Measurements from ENCODE around the gene RFTN2. TPM values are rescaled to one million over a fixed set of nuclear protein-coding genes. Genes with fewer than 3 reads are reported as not detected.
A peak's percentile ranks its signal among the peaks of the same experiment; 100 is the strongest.

Gene RFTN2
- total and polyA plus RNA-seq, 2 experiments from 2014 or later = 1.6 to 2.2 TPM

DNA sequence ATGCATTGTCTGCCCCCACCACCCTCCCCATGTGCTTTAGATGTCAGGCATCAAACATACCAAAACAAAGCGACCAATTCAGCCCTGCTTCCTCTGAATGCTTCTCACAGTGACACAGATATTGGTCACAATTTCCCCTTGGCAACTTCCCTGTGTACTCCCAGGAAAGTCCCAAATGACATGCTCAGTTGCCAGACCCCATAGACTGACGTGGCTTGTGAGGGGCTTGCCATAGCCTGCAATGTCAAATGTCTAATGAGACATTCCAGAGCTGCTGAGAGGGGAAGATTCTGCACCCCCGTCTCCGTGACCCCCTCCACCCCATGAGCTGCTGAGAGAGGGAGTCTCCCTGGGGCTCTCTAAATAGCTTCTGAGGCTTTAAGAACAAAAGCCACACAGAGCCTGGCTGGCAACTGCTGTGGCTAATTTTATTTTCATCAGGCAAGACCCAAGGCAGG, 47.3 kb downstream of the RFTN2 start:
- in situ Hi-C loops (cut with MboI) = no loop called here
- no peaks in the 10 kb centered on the region for H3K9me2 ChIP-seq (ENCODE audit: insufficient read depth)
- no peaks in the 10 kb centered on the region for H3K79me2 ChIP-seq (ENCODE audit: insufficient read depth)
- peak overlapping the region; percentile 59 for H3K9ac ChIP-seq
- H4K20me1 ChIP-seq (ENCODE audit: insufficient read depth) = no peaks in the 10 kb centered on the region
- H3K9me3 ChIP-seq (ENCODE audit: low read depth) = no peaks in the 10 kb centered on the region
- H2AFZ ChIP-seq = peak overlapping the region; percentile 75
- peaks cover 11% of the 10 kb centered on the region for H3K4me1 ChIP-seq (ENCODE audit: insufficient read depth)
- peaks cover 11% of the 10 kb centered on the region; the same call in 1 of the 2 replicates for H3F3A ChIP-seq (ENCODE audit: insufficient read depth)
- H3K36me3 ChIP-seq (ENCODE audit: low read depth) = no peaks in the 10 kb centered on the region
- peak overlapping the region; percentile 45 for H3K4me2 ChIP-seq (ENCODE audit: unreplicated experiment)
- WGBS, 2 experiments (ENCODE audit: low coverage in 1 of 2, low lambda C conversion rate in 2 of 2, missing lambda C conversion rate in 2 of 2) = 1 to 7% methylated on average over 4 of the region's 4 CpGs
- H3K4me3 ChIP-seq = peak overlapping the region; percentile 26; the same call in 1 of the 2 replicates
- DNase-seq = peak; percentile 66
- peak overlapping the region; percentile 73 for H3K27ac ChIP-seq
- H3K27me3 ChIP-seq (replicated peaks; ENCODE audit: insufficient read depth) = no peaks in the 10 kb centered on the region
- TF ChIP-seq EZH2phosphoT487 (IDR thresholded peaks at IDR 0.05; ENCODE audit: insufficient read depth, low read depth) = no peak
- no peak for TF ChIP-seq EZH2 (IDR thresholded peaks at IDR 0.05; ENCODE audit: insufficient read depth, poor library complexity, severe bottlenecking)

DNA sequence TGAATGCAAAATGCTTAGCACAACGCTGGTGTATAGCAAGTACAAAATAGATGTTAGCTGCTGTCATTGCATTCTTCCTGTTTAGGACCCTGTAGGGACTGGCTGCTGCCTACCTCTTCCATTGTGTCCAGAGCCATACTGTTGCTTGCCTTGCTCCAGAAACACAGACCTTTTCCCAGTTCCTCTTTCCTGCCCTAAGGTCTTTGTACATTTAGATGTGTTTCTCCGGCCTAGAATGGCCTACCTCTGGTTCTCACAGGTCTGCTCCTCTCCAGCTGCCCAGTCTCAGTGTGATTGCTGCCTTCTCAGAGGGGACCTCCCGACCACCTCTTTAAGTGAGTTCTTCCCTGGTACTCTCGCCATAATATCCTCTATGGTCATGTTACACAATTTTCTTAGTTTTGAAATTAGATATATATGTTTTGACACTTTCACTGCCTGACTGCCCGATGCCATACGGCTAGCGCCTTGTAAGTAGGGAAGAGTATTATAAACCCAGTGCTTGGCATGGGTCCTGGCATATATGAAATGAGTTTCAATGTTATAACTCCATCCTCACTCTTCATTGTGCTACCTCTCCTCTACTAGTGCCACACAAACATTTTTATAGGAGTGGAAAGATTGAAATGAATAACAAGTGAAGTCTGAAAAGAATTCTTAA, 48.3 kb downstream of the RFTN2 start:
- Histone ChIP-seq H3K9me2 (ENCODE audit: insufficient read depth) (no peaks in the 10 kb centered on the region), H3K36me3 (ENCODE audit: low read depth) (no peaks in the 10 kb centered on the region), H3K27me3 (replicated peaks; ENCODE audit: insufficient read depth) (no peaks in the 10 kb centered on the region), H3F3A (ENCODE audit: insufficient read depth) (peaks cover 11% of the 10 kb centered on the region; the same call in 1 of the 2 replicates), H3K27ac (no peak overlapping the region), H3K4me3 (no peak overlapping the region), H4K20me1 (ENCODE audit: insufficient read depth) (no peaks in the 10 kb centered on the region), H3K79me2 (ENCODE audit: insufficient read depth) (no peaks in the 10 kb centered on the region), H3K4me1 (ENCODE audit: insufficient read depth) (peaks cover 11% of the 10 kb centered on the region), H2AFZ (no peak overlapping the region), H3K9ac (no peak overlapping the region), H3K4me2 (ENCODE audit: unreplicated experiment) (no peak overlapping the region), H3K9me3 (ENCODE audit: low read depth) (no peaks in the 10 kb centered on the region)
- in situ Hi-C loops (cut with MboI) = no loop called here
- no peak for DNase-seq
- TF ChIP-seq EZH2phosphoT487 (IDR thresholded peaks at IDR 0.05; ENCODE audit: insufficient read depth, low read depth) = no peak
- TF ChIP-seq EZH2 (IDR thresholded peaks at IDR 0.05; ENCODE audit: insufficient read depth, poor library complexity, severe bottlenecking) = no peak
- WGBS, 2 experiments (ENCODE audit: low coverage in 1 of 2, low lambda C conversion rate in 2 of 2, missing lambda C conversion rate in 2 of 2) = 99% methylated on average over 7 of the region's 7 CpGs

- no peaks in the 10 kb centered on the region for H3K27me3 ChIP-seq (replicated peaks; ENCODE audit: insufficient read depth)
- H3K4me3 ChIP-seq = no peak overlapping the region
- no peaks in the 10 kb centered on the region for H3K9me2 ChIP-seq (ENCODE audit: insufficient read depth)
- H3K4me2 ChIP-seq (ENCODE audit: unreplicated experiment) = no peak overlapping the region
- in situ Hi-C loops (cut with MboI) = no loop called here
- no peaks in the 10 kb centered on the region for H3F3A ChIP-seq (ENCODE audit: insufficient read depth)
- H3K9ac ChIP-seq = no peak overlapping the region
- H4K20me1 ChIP-seq (ENCODE audit: insufficient read depth) = no peaks in the 10 kb centered on the region
- no peaks in the 10 kb centered on the region for H3K4me1 ChIP-seq (ENCODE audit: insufficient read depth)
- no peaks in the 10 kb centered on the region for H3K9me3 ChIP-seq (ENCODE audit: low read depth)
- no peak for TF ChIP-seq EZH2 (IDR thresholded peaks at IDR 0.05; ENCODE audit: insufficient read depth, poor library complexity, severe bottlenecking)
- TF ChIP-seq EZH2phosphoT487 (IDR thresholded peaks at IDR 0.05; ENCODE audit: insufficient read depth, low read depth) = no peak
- H3K27ac ChIP-seq = no peak overlapping the region
- H3K79me2 ChIP-seq (ENCODE audit: insufficient read depth) = no peaks in the 10 kb centered on the region
- no peak for DNase-seq
- no peaks in the 10 kb centered on the region for H3K36me3 ChIP-seq (ENCODE audit: low read depth)
- H2AFZ ChIP-seq = no peak overlapping the region
- WGBS, 2 experiments (ENCODE audit: low coverage in 1 of 2, low lambda C conversion rate in 2 of 2, missing lambda C conversion rate in 2 of 2) = 56 to 68% methylated on average over 1 of the region's 1 CpG
Observed at GRCh38 chr2:197620133-197620532, 55.3 kb downstream of the RFTN2 start.

GRCh38 chr2:197615016-197615652, 60.3 kb downstream of the RFTN2 start:
- TF ChIP-seq EZH2 (IDR thresholded peaks at IDR 0.05; ENCODE audit: insufficient read depth, poor library complexity, severe bottlenecking) = no peak
- TF ChIP-seq EZH2phosphoT487 (IDR thresholded peaks at IDR 0.05; ENCODE audit: insufficient read depth, low read depth) = no peak
- Histone ChIP-seq H3K4me1 (ENCODE audit: insufficient read depth) (no peaks in the 10 kb centered on the region), H3K9me3 (ENCODE audit: low read depth) (no peaks in the 10 kb centered on the region), H3F3A (ENCODE audit: insufficient read depth) (no peaks in the 10 kb centered on the region), H3K4me3 (no peak overlapping the region), H4K20me1 (ENCODE audit: insufficient read depth) (no peaks in the 10 kb centered on the region), H3K27me3 (replicated peaks; ENCODE audit: insufficient read depth) (no peaks in the 10 kb centered on the region), H2AFZ (no peak overlapping the region), H3K9me2 (ENCODE audit: insufficient read depth) (peaks cover 6% of the 10 kb centered on the region; the same call in 1 of the 2 replicates), H3K36me3 (ENCODE audit: low read depth) (no peaks in the 10 kb centered on the region), H3K9ac (no peak overlapping the region), H3K79me2 (ENCODE audit: insufficient read depth) (no peaks in the 10 kb centered on the region), H3K27ac (no peak overlapping the region), H3K4me2 (ENCODE audit: unreplicated experiment) (no peak overlapping the region)
- DNase-seq = no peak
- in situ Hi-C loops (cut with MboI) = no loop called here
- 89% methylated on average over 4 of the region's 4 CpGs for WGBS, 2 experiments (ENCODE audit: low coverage in 1 of 2, low lambda C conversion rate in 2 of 2, missing lambda C conversion rate in 2 of 2)

All from GM23248 (cell line).